ENCODE data around the gene POLR3E.

DNA sequence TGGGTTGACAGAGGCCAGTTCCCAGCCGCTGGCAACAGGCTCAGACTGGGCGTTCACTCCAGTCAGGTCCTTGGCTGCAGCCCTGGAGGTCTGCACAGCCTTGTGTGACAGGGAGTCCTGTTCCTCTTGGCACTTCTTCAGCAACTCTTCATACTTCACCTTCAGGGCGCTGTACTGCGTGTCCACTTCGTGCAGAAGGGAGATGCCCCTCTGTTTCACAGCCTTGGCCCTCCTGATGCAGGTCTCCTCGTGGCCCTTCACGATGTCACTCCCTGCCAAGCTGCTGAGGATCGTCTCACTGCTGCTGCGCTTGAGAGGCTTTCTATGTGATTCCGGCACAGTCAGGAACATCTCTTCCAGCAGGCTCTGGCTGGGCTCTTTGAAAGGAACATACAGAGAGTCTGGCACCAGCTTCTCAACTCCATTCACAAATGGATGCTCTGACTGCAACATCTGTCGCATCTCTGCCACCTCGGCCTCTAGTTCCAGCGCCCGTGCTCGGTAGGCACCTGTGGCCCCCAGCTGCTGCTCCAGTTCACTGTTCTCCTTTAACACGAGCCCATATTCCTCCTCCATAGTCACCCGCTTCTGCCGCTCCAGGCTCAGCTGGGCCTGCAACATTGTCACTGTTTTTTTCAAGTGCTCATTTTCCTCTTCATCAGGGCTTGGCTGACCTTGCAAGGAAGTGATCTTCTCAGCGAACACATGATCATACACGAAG is 50.1 kb downstream of the POLR3E start:
- TF ChIP-seq CTCF (conservative IDR thresholded peaks at IDR 0.05; ENCODE audit: low read depth, low read length) (no peak), EZH2 (IDR thresholded peaks at IDR 0.05; ENCODE audit: borderline replicate concordance, low read depth, low read length, poor library complexity, severe bottlenecking) (no peak)

Measured in A673 (cell line).